NCI-H2081 (cell line): ENCODE data around the gene ETFDH.
"Not testable (repeated sequence)": the region's sequence is repeated elsewhere in the genome, so short reads cannot be mapped to it uniquely, and the experiment has no call there.

Experiments
- DNase-seq, 2 experiments: peaks; one replicate each; lab custom pipeline; 2025; lab: John Stamatoyannopoulos, UW

Gene ETFDH

GRCh38 chr4:158671915-158672806 lies at the start of gene ETFDH:
ETFDH (plus strand) TSS chr4:158672296; CDS start chr4:158672457, 161 bp downstream.
- DNase-seq, result peak; percentile 97 to 100

GRCh38 chr4:158624889-158625478 lies 47.1 kb upstream of the ETFDH start:
- peak; percentile 23 to 46 for DNase-seq

- DNase-seq, result no peak
Observed at GRCh38 chr4:158625544-158625943, 46.6 kb upstream of the ETFDH start.

GRCh38 chr4:158630893-158631292 lies 41.2 kb upstream of the ETFDH start:
- DNase-seq, result peak in 1 of 2 experiments; percentile 3

- no peak for DNase-seq
Observed at GRCh38 chr4:158636619-158637018, 35.5 kb upstream of the ETFDH start.

GRCh38 chr4:158644356-158644755 lies 27.7 kb upstream of the ETFDH start:
- no peak for DNase-seq

GRCh38 chr4:158644760-158645159 lies 27.3 kb upstream of the ETFDH start:
- no peak for DNase-seq

- no peak for DNase-seq
Observed at GRCh38 chr4:158649111-158649680, 22.9 kb upstream of the ETFDH start.

GRCh38 chr4:158652920-158653319 lies 19.2 kb upstream of the ETFDH start:
- DNase-seq, result no peak

GRCh38 chr4:158656439-158656838 lies 15.7 kb upstream of the ETFDH start:
- DNase-seq, result no peak

- DNase-seq, result no peak
Observed at GRCh38 chr4:158657291-158657690, 14.8 kb upstream of the ETFDH start.

- DNase-seq, result not testable (repeated sequence)
Observed at GRCh38 chr4:158663255-158663654, 8.8 kb upstream of the ETFDH start.

- DNase-seq, result not testable (repeated sequence)
Observed at GRCh38 chr4:158663707-158664625, 8.1 kb upstream of the ETFDH start.

- no peak for DNase-seq
Observed at GRCh38 chr4:158664806-158665205, 7.3 kb upstream of the ETFDH start.

GRCh38 chr4:158666892-158667291 lies 5.2 kb upstream of the ETFDH start:
- no peak for DNase-seq

- DNase-seq, result no peak
Observed at GRCh38 chr4:158667651-158668198, 4.4 kb upstream of the ETFDH start.

GRCh38 chr4:158669310-158669709 lies 2.8 kb upstream of the ETFDH start:
- DNase-seq, result no peak

GRCh38 chr4:158670975-158671664 lies 976 bp upstream of the ETFDH start:
- peak; percentile 59 to 77 for DNase-seq

- no peak for DNase-seq
Observed at GRCh38 chr4:158671665-158671914, 506 bp upstream of the ETFDH start, which contains the start of gene C4orf46. C4orf46 (minus strand) TSS chr4:158671887; CDS start chr4:158671801, 86 bp downstream.

- no peak for DNase-seq
Observed at GRCh38 chr4:158673633-158674032, 1.5 kb downstream of the ETFDH start.

GRCh38 chr4:158676076-158676475 lies 4.0 kb downstream of the ETFDH start:
- no peak for DNase-seq
